ENCODE results near the gene VWA5B1. TPM values are rescaled to one million over a fixed set of nuclear protein-coding genes. Genes with fewer than 3 reads are reported as not detected.

The VWA5B1 gene
- total RNA-seq, 1 donor from 2014 or later, result not detected

DNA sequence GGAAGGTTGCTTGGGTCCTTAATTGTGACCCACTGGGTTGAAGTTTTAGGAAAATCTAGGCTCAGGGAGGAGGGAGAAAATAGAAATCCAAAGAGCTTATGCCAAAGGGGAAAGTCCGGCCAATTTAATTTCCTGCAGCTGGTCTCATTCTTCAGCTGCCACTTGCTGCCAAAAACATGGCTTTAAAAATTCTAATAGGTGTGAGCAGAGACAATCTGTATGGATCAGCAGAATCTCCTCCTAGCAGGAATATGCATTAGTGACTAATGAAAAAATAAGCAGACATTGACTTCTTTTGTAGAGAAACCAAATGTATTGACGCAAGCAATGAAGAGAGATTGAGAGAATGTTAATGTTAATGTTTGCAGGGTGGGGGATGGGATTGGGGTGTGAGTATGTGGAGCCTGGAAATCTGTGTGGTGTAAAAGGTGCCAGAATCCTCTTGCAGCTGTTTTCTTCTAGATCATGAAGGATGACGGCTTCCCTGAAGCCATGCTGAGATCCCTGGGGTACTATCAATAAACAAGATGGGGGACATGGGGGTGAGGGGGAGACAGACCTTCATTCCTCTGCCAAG is 35.3 kb downstream of the VWA5B1 start:
- Mint-ChIP-seq H3K9me3 (ENCODE audit: low read depth) (no peaks in the 10 kb centered on the region), H3K36me3 (ENCODE audit: low read depth) (no peaks in the 10 kb centered on the region), H3K4me1 (ENCODE audit: low read depth) (no peaks in the 10 kb centered on the region), H3K4me3 (ENCODE audit: unreplicated experiment) (no peak overlapping the region), H3K27me3 (ENCODE audit: low read depth) (peaks cover 64% of the 10 kb centered on the region), H3K27ac (ENCODE audit: unreplicated experiment) (no peak overlapping the region)
- DNase-seq (ENCODE audit: low spot score), result no peak
- TF ChIP-seq CTCF (IDR thresholded peaks at IDR 0.05), result no peak

DNA sequence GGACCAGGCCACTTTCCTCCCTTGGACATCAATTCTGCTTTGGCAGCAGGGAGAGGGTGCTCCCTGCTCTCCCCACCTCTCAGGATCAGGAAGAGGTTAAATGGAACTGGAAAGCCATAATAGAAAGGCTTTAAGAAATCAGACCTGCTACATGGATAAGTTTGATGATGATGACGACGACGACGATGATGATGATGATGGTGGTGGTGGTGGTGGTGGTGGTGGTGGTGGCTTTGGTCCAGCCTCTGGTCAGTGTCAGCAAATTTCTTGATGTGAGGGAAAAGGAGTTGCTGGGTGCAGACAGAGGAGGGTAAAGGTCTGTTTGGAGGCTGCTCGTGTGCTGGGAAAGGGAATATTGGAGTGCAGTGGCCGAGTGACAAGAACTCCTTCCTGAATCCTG is 36.8 kb downstream of the VWA5B1 start:
- no peak overlapping the region for H3K27ac Mint-ChIP-seq (ENCODE audit: unreplicated experiment)
- H3K27me3 Mint-ChIP-seq (ENCODE audit: low read depth), result peaks cover 53% of the 10 kb centered on the region
- DNase-seq (ENCODE audit: low spot score), result no peak
- H3K4me3 Mint-ChIP-seq (ENCODE audit: unreplicated experiment), result no peak overlapping the region
- no peaks in the 10 kb centered on the region for H3K36me3 Mint-ChIP-seq (ENCODE audit: low read depth)
- H3K9me3 Mint-ChIP-seq (ENCODE audit: low read depth), result no peaks in the 10 kb centered on the region
- no peak for TF ChIP-seq CTCF (IDR thresholded peaks at IDR 0.05)
- H3K4me1 Mint-ChIP-seq (ENCODE audit: low read depth), result no peaks in the 10 kb centered on the region

DNA sequence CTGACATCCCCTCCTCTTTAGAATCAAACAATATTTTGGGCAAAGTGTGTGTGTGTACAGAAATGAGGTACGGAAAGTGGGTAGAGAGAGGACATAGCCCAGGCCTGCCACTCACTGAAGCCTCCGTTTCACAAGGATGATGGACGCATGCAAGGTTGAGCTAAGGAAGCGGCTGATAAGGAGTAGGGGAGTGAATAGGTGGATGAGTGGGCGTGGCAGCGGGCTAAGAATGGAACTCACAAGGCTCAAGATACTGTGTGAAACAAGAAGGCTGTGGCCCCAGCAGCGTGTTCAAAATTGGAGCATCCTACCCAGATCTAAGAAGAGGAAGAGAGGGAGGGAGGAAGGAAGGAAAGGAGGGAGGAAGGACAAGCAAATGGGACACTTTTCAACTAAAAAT is 37.5 kb downstream of the VWA5B1 start:
- Mint-ChIP-seq H3K4me1 (ENCODE audit: low read depth) (no peaks in the 10 kb centered on the region), H3K4me3 (ENCODE audit: unreplicated experiment) (no peak overlapping the region), H3K27me3 (ENCODE audit: low read depth) (peaks cover 49% of the 10 kb centered on the region), H3K9me3 (ENCODE audit: low read depth) (no peaks in the 10 kb centered on the region), H3K27ac (ENCODE audit: unreplicated experiment) (no peak overlapping the region), H3K36me3 (ENCODE audit: low read depth) (no peaks in the 10 kb centered on the region)
- TF ChIP-seq CTCF (IDR thresholded peaks at IDR 0.05), result no peak
- DNase-seq (ENCODE audit: low spot score), result no peak

DNA sequence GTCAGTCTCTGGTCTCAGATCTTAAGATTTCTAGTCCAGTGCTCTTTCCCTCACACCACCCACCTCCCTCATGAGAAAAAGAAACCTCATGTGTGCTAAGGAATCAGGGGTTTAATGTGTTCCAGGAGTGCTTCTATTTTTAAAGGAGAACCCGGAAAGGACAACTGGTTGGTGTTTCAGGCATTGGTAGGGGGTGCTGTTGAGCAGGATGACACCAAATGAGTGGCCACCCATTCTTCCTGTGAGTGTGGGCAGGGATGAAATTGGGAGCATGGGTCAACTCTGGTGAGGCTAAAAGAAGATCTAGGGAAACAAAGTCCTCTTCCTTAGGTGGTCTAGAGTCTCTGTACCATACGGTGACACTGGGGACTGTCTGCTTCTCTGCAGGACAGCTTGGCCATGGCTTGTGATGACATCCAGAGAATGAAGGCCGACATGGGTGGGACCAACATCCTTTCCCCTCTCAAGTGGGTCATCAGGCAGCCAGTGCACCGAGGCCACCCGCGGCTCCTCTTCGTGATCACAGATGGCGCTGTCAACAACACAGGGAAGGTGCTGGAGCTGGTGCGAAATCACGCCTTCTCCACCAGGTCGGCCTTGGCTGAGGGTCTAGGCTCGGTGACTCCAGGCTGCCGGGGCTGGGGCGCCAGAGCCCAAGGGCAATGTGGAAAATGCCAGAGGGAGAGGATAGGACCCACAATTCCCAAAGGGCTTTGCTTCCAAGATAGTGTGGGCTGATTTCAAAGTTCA is 39.3 kb downstream of the VWA5B1 start:
- Mint-ChIP-seq H3K4me3 (ENCODE audit: unreplicated experiment) (no peak overlapping the region), H3K36me3 (ENCODE audit: low read depth) (no peaks in the 10 kb centered on the region), H3K27me3 (ENCODE audit: low read depth) (peaks cover 46% of the 10 kb centered on the region), H3K9me3 (ENCODE audit: low read depth) (no peaks in the 10 kb centered on the region), H3K4me1 (ENCODE audit: low read depth) (no peaks in the 10 kb centered on the region), H3K27ac (ENCODE audit: unreplicated experiment) (no peak overlapping the region)
- TF ChIP-seq CTCF (IDR thresholded peaks at IDR 0.05), result peak; percentile 32
- no peak for DNase-seq (ENCODE audit: low spot score)

GRCh38 chr1:20334103-20334502 is 43.4 kb downstream of the VWA5B1 start:
- Mint-ChIP-seq H3K4me3 (ENCODE audit: unreplicated experiment) (no peak overlapping the region), H3K27me3 (ENCODE audit: low read depth) (peaks cover 30% of the 10 kb centered on the region), H3K9me3 (ENCODE audit: low read depth) (no peaks in the 10 kb centered on the region), H3K27ac (ENCODE audit: unreplicated experiment) (no peak overlapping the region), H3K4me1 (ENCODE audit: low read depth) (no peaks in the 10 kb centered on the region), H3K36me3 (ENCODE audit: low read depth) (no peaks in the 10 kb centered on the region)
- no peak for TF ChIP-seq CTCF (IDR thresholded peaks at IDR 0.05)
- no peak for DNase-seq (ENCODE audit: low spot score)
